Activated T-cell treated with anti-CD3 and anti-CD28 coated beads, Interleukin-2, amount 50 U/mL, for 4 hours (primary cell): ENCODE data around the gene PPP2R2D. TPM values are rescaled to one million over a fixed set of nuclear protein-coding genes. Genes with fewer than 3 reads are reported as not detected.

Experiments used
- ATAC-seq, 2 donors: fragments of 200-7000 bp; cut with Tn5 transposase; one replicate each; pipeline ENCODE4 v1.10.0; 2021
- DNase-seq: peaks from one replicate; pipeline ENCODE4 v3.0.0-alpha.2; 2020
- H3K27me3 Mint-ChIP-seq: one replicate; pipeline ENCODE4 v1.8.0; 2021; ENCODE audit warnings: low read depth, mixed read lengths
- H3K36me3 Mint-ChIP-seq: one replicate; pipeline ENCODE4 v1.8.0; 2022; ENCODE audit warnings: mixed read lengths; ENCODE audit not compliant: insufficient read depth
- H3K4me1 Mint-ChIP-seq: one replicate; pipeline ENCODE4 v1.8.0; 2021; ENCODE audit warnings: low read depth, mixed read lengths
- H3K4me3 Mint-ChIP-seq: one replicate; pipeline ENCODE4 v1.8.0; 2021; ENCODE audit warnings: mild to moderate bottlenecking, moderate library complexity, mixed read lengths
- H3K9me3 Mint-ChIP-seq: one replicate; pipeline ENCODE4 v1.8.0; 2021; ENCODE audit warnings: mixed read lengths
- total RNA-seq, 3 donors: library from RNA; stranded (reverse); gene quantifications; one replicate each; pipeline ENCODE4 v1.2.1, GENCODE V29; 2021

The PPP2R2D gene
- total RNA-seq, 3 donors from 2014 or later, result 22.6 to 25.7 (median 24.1) TPM

DNA sequence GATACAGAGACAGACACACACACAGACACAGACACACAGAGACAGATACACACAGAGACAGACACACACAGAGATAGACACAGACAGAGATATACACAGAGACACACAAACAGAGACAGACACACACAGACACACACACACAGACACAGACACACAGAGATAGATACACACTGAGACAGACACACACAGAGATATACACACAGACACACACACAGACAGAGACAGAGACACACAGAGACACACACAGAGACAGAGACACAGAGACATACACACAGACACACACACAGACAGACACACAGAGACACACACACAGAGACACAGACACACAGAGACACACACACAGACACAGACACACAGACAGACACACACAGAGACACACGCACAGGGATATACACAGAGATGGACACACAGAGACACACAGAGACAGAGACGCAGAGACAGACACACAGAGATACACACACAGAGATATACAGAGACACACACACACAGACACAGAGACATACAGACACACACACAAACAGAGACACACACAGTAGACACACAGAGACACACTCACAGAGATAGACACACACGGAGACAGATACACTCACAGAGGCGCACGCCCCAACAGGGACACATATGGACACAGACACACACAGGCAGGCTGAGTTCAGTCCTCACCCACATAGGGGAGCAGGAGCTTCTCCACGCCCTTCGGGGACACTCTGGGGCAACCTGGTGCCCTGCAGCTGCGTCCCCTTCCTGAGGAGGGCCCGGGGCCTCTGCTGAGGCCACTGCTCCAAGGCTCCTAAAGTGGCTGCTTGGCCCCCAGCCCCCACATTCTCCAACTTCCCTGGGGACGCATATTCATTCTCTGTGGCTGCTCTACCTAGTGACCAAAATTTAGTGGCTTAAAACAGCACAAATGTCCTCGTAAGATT, 10.3 kb upstream of the PPP2R2D start:
- ATAC-seq, result no peak
- no peaks in the 10 kb centered on the region for H3K9me3 Mint-ChIP-seq

GRCh38 chr10:131891196-131891928, 9.4 kb upstream of the PPP2R2D start:
- DNase-seq, result no peak
- Mint-ChIP-seq H3K36me3 (no peaks in the 10 kb centered on the region), H3K4me1 (peaks cover 9% of the 10 kb centered on the region), H3K4me3 (no peak overlapping the region), H3K27me3 (peaks cover under 1% of the 10 kb centered on the region), H3K9me3 (no peaks in the 10 kb centered on the region)
- no peak for ATAC-seq

More for the DNA sequence above, 10.3 kb upstream of the PPP2R2D start:
- no peaks in the 10 kb centered on the region for H3K36me3 Mint-ChIP-seq
- H3K4me3 Mint-ChIP-seq, result no peak overlapping the region
- H3K4me1 Mint-ChIP-seq, result peaks cover 6% of the 10 kb centered on the region
- no peak for DNase-seq
- H3K27me3 Mint-ChIP-seq, result peaks cover 3% of the 10 kb centered on the region

GRCh38 chr10:131891929-131892805, 8.6 kb upstream of the PPP2R2D start:
- no peak overlapping the region for H3K4me3 Mint-ChIP-seq
- ATAC-seq, result no peak
- DNase-seq, result no peak
- no peaks in the 10 kb centered on the region for H3K36me3 Mint-ChIP-seq
- H3K27me3 Mint-ChIP-seq, result no peaks in the 10 kb centered on the region
- H3K4me1 Mint-ChIP-seq, result peaks cover 15% of the 10 kb centered on the region
- no peaks in the 10 kb centered on the region for H3K9me3 Mint-ChIP-seq

GRCh38 chr10:131892806-131893675, 7.8 kb upstream of the PPP2R2D start:
- no peak for DNase-seq
- Mint-ChIP-seq H3K9me3 (no peaks in the 10 kb centered on the region), H3K4me3 (no peak overlapping the region)

DNA sequence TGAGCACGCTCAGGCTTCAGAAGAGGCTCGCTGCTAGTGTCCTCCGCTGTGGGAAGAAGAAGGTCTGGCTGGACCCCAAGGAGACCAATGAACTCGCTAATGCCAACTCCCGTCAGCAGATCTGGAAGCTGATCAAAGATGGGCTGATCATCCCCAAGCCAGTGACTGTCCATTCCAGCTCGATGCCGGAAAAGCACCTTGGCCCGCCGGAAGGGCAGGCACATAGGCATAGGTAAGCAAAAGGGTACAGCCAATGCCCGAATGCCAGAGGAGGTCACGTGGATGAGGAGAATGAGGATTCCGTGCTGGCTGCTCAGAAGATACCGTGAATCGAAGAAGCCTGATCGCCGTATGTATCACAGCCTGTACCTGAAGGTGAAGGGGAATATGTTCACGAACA, 5.7 kb upstream of the PPP2R2D start:
- no peak for ATAC-seq
- Mint-ChIP-seq H3K36me3 (no peaks in the 10 kb centered on the region), H3K9me3 (no peaks in the 10 kb centered on the region)

More at GRCh38 chr10:131892806-131893675, 7.8 kb upstream of the PPP2R2D start:
- Mint-ChIP-seq H3K36me3 (no peaks in the 10 kb centered on the region), H3K27me3 (no peaks in the 10 kb centered on the region), H3K4me1 (peaks cover 15% of the 10 kb centered on the region)
- no peak for ATAC-seq

GRCh38 chr10:131896403-131896802, 4.4 kb upstream of the PPP2R2D start:
- H3K4me3 Mint-ChIP-seq, result no peak overlapping the region
- H3K4me1 Mint-ChIP-seq, result peaks cover 21% of the 10 kb centered on the region
- no peaks in the 10 kb centered on the region for H3K36me3 Mint-ChIP-seq
- peaks cover 8% of the 10 kb centered on the region for H3K27me3 Mint-ChIP-seq
- DNase-seq, result no peak
- ATAC-seq, result no peak
- no peaks in the 10 kb centered on the region for H3K9me3 Mint-ChIP-seq

More for the DNA sequence above, 5.7 kb upstream of the PPP2R2D start:
- no peak for DNase-seq
- Mint-ChIP-seq H3K4me1 (peaks cover 21% of the 10 kb centered on the region), H3K4me3 (no peak overlapping the region), H3K27me3 (peaks cover 8% of the 10 kb centered on the region)

DNA sequence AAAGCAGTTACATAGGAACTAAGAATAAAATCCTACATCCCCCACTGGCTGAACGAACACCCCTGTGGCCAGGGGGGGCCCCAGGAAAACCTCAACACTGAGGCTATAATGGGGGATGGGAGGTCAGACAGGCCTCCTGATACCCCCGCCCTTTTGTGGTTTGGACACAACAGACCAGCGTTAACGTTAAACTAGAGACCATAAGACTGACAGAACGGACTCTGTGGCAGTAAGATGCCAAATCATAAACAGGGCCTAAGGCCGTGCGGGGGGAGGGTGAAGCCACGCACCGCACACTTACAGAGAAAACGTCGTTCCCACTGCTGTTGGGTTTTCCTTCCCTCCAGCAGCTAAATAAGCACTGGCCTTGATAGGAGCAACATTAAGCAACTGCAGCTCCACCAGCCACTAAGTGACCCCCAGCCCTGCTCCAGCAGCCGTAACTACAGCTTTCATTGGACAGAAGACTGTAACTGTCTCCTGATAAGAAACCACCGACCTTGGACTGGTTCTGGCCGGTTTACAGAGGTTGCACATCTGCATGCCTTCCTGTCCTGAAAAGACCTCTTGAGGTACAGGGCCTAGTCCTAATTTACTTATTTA, 3.4 kb upstream of the PPP2R2D start:
- no peaks in the 10 kb centered on the region for H3K9me3 Mint-ChIP-seq
- DNase-seq (no peak), ATAC-seq (no peak)
- H3K36me3 Mint-ChIP-seq, result no peaks in the 10 kb centered on the region
- peaks cover 8% of the 10 kb centered on the region for H3K27me3 Mint-ChIP-seq
- no peak overlapping the region for H3K4me3 Mint-ChIP-seq
- peaks cover 29% of the 10 kb centered on the region for H3K4me1 Mint-ChIP-seq

DNA sequence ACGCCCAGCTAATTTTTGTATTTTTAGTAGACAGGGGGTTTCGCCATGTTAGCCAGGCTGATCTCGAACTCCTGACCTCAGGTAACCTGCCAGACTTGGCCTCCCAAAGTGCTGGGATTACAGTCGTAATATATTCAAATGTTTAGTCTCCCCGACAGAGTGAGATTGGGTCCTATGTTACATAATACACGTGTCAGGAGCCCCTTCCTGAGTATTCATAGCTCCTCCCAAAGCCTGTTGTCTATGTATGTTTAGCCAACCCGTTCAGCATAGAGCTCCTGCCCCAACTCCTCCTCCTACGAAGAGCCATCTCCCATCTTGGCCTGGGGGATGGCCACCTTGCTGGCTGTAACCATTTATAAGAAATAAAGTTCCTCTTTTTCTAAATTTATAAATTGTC, 2.7 kb upstream of the PPP2R2D start:
- no peak for ATAC-seq
- no peak overlapping the region for H3K4me3 Mint-ChIP-seq

DNA sequence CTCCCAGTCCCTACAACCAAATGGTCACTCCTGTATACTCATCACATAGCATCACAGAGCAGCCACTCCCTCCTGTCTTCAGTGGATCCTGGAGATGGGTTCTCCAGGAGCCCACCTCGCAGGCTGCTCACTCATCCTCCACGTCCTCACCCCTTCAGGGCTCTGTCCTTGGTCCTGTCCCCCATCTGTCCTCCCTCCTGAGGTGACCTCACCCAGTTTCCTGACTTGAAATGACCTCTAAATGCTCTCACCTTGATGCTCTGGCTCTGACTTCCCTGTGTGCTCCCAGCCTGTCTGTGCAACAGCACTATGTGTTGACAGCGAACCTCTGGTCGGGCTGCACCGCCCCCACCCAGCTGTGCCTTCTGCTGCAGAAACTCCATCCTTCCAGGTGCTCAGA, 2.1 kb upstream of the PPP2R2D start:
- H3K27me3 Mint-ChIP-seq, result peaks cover 8% of the 10 kb centered on the region
- ATAC-seq (no peak), DNase-seq (no peak)
- H3K36me3 Mint-ChIP-seq, result peaks cover 3% of the 10 kb centered on the region
- peak overlapping the region; percentile 85 for H3K4me3 Mint-ChIP-seq
- H3K4me1 Mint-ChIP-seq, result peaks cover 39% of the 10 kb centered on the region
- no peaks in the 10 kb centered on the region for H3K9me3 Mint-ChIP-seq

More for the DNA sequence above, 2.7 kb upstream of the PPP2R2D start:
- no peaks in the 10 kb centered on the region for H3K36me3 Mint-ChIP-seq
- peaks cover 34% of the 10 kb centered on the region for H3K4me1 Mint-ChIP-seq
- no peak for DNase-seq
- H3K27me3 Mint-ChIP-seq, result peaks cover 8% of the 10 kb centered on the region
- H3K9me3 Mint-ChIP-seq, result no peaks in the 10 kb centered on the region

DNA sequence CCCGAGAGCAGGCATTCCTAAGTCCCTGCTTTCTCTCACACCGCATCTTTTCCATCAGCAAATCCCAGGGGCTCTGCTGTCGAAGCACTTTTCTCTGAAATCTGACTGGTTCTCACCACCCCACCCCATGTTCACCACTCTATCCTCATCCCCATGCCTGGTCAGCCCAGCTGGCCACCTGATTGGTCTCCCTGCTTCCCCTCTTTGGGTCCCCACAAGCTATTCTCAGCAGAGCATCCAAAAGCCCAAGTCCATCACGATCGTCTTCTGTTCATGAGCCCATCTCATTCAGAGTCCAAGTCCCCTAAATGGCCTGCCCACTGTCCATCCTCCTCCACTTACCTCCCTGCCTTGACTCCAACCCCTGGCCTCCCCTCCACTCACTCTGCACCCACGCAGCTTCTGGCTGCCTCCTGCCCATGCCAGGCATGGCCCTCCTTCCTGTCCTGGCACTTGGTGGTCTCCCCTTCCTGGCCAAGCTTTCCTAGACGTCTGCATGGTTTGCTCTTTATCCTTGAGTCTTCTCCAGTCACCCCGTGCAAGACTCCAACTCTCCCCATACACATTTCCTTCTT, 1.6 kb upstream of the PPP2R2D start:
- no peak for ATAC-seq
- Mint-ChIP-seq H3K27me3 (peaks cover 8% of the 10 kb centered on the region), H3K9me3 (no peaks in the 10 kb centered on the region), H3K36me3 (peaks cover 3% of the 10 kb centered on the region), H3K4me1 (peaks cover 42% of the 10 kb centered on the region), H3K4me3 (peak overlapping the region; percentile 85)
- DNase-seq, result no peak

DNA sequence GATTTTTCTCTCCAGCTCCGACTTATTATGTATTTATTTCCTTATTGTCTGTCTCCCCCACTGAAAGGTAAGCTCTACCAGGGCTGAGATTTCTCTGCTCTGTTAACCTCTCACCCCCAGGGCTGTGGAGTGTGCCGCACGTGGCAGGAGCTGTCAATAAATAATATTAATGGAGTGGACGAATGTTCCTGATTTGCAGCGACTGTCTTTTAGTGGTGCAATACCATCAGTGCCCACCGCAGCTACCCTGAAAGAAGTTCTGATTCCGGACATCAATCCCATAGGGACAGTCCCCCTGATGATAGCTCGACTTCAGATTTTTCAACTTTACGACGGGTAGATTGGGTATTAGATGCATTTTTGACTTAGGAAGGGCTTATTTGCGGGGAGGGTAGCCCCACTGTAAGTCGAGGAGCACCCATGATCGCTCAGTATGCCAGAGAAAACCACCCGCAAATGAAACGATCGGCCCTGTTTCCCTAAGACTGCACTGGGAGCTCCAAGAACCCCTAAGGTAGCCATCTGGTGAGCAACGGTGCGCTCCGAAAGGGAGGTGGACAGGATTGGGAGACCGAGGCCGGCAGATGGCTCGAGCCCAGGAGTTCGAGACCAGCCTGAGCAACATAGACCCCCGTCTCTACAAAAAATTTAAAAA, 986 bp upstream of the PPP2R2D start:
- Mint-ChIP-seq H3K27me3 (peaks cover 8% of the 10 kb centered on the region), H3K4me3 (peak overlapping the region; percentile 85), H3K36me3 (peaks cover 3% of the 10 kb centered on the region), H3K4me1 (peaks cover 48% of the 10 kb centered on the region), H3K9me3 (no peaks in the 10 kb centered on the region)
- no peak for DNase-seq
- no peak for ATAC-seq

DNA sequence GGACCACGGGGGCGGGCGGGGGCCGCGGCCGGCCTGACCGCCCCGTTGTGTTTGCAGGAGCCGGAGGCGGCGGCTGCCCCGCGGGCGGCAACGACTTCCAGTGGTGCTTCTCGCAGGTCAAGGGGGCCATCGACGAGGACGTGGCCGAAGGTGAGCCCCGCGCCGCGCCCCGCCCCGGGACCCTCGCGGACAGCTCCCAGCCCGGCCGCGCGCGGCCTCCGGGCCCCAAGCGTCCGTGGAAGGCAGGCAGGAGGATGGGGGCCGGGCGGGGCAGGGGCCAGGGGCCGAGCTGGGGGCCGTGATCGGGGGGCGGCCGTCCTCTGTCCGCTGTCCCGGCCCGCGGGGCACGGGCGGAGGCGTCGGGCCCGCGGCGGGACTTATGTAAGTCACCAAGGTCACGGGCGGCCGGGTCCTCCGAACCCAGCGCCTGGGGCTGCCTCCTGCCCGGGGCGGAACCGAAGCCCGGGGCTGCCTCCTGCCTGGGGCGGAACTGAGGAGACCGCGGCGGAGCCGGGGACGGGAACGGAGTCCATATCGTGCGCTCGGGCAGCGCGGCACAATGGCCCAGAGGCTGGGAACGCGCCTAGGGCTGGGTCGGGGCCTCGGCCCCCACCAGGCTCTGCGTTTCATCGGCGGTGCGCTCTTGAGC, 497 bp downstream of the PPP2R2D start:
- ATAC-seq (peak; percentile 13 to 18), DNase-seq (peak; percentile 41)
- peaks cover 56% of the 10 kb centered on the region for H3K4me1 Mint-ChIP-seq
- peaks cover 6% of the 10 kb centered on the region for H3K36me3 Mint-ChIP-seq
- no peaks in the 10 kb centered on the region for H3K9me3 Mint-ChIP-seq
- H3K4me3 Mint-ChIP-seq, result peak overlapping the region; percentile 87
- peaks cover 8% of the 10 kb centered on the region for H3K27me3 Mint-ChIP-seq
